H1 (cell line): Measurements from ENCODE around the gene SLC25A45. TPM values are rescaled to one million over a fixed set of nuclear protein-coding genes. Genes with fewer than 3 reads are reported as not detected.
A peak's percentile ranks its signal among the peaks of the same experiment; 100 is the strongest.

Experiments used
- CTCF ChIA-PET: fragments of 300-600 bp; sonication (Branson Sonifier 250); formaldehyde crosslinking; loops from one replicate; lab custom pipeline; 2021; ENCODE audit not compliant: partially characterized antibody; lab: Charles Lee
- POLR2A ChIA-PET: fragments of 300-600 bp; sonication (Branson Sonifier 250); formaldehyde crosslinking; loops from one replicate; lab custom pipeline; 2021; ENCODE audit warnings: inconsistent platforms; ENCODE audit not compliant: partially characterized antibody; lab: Charles Lee
- DNase-seq, 2 experiments: peaks; one replicate each; pipeline versions ENCODE4 v3.0.0 to v3.0.0-alpha.2; 2010 to 2022; ENCODE audit warnings: low spot score in 2 of 2, low read depth in 1 of 2, mixed read lengths in 1 of 2
- FAIRE-seq: peaks from 2 replicates; lab custom pipeline; 2011; peaks lifted over from hg19 to GRCh38; lab: Jason Lieb, UNC
- H2AFZ ChIP-seq: 2 replicates; pipeline ENCODE4 v1.8.1; 2012; ENCODE audit warnings: low read length, inconsistent platforms
- H2AK5ac ChIP-seq: 2 replicates; pipeline ENCODE4 v1.6.1; 2013; ENCODE audit warnings: low read depth, low read length
- H2BK120ac ChIP-seq: replicated peaks from 2 replicates; pipeline ENCODE3; 2013; ENCODE audit warnings: low read depth, low read length, inconsistent platforms
- H2BK12ac ChIP-seq: 2 replicates; pipeline ENCODE4 v1.6.1; 2013; ENCODE audit warnings: low read depth, low read length
- H2BK15ac ChIP-seq: 2 replicates; pipeline ENCODE4 v1.6.1; 2013; ENCODE audit warnings: low read length
- H2BK20ac ChIP-seq: 2 replicates; pipeline ENCODE4 v1.6.1; 2013; ENCODE audit warnings: low read length
- H2BK5ac ChIP-seq: 2 replicates; pipeline ENCODE4 v1.6.1; 2013; ENCODE audit warnings: low read depth, low read length
- H3K14ac ChIP-seq: 2 replicates; pipeline ENCODE4 v1.6.1; 2013; ENCODE audit warnings: inconsistent platforms; ENCODE audit not compliant: insufficient read length
- H3K18ac ChIP-seq: 2 replicates; pipeline ENCODE4 v1.6.1; 2013; ENCODE audit warnings: low read length; ENCODE audit errors: extremely low read depth
- H3K23ac ChIP-seq: 2 replicates; pipeline ENCODE4 v1.6.1; 2013; ENCODE audit warnings: inconsistent platforms; ENCODE audit not compliant: insufficient read length
- H3K23me2 ChIP-seq: 2 replicates; pipeline ENCODE4 v1.6.1; 2013; ENCODE audit warnings: low read depth, low read length
- H3K27ac ChIP-seq: 2 replicates; pipeline ENCODE4 v1.6.1; 2011; ENCODE audit warnings: low read depth, low read length, inconsistent platforms
- H3K27me3 ChIP-seq, 4 experiments: replicated peaks in 1 of 4; 1 replicate in 1 of 4; 2 replicates in 3 of 4; pipeline versions ENCODE4 v1.6.1 to v1.8.1; 2011 to 2013; ENCODE audit warnings: low read length in 3 of 4, mild to moderate bottlenecking in 3 of 4, inconsistent platforms in 2 of 4, mixed read lengths in 2 of 4, moderate library complexity in 1 of 4; ENCODE audit not compliant: control insufficient read depth in 3 of 4, insufficient read depth in 3 of 4; ENCODE audit errors: extremely low read depth in 1 of 4
- H3K36me3 ChIP-seq, 4 experiments: 2 replicates each; pipeline versions ENCODE4 v1.6.1 to v1.8.1; 2011 to 2013; ENCODE audit warnings: mild to moderate bottlenecking in 4 of 4, low read length in 3 of 4, moderate library complexity in 2 of 4, control low read depth in 1 of 4, inconsistent platforms in 1 of 4; ENCODE audit not compliant: insufficient read depth in 4 of 4, control insufficient read depth in 2 of 4
- H3K4ac ChIP-seq: replicated peaks from 2 replicates; pipeline ENCODE3; 2013; ENCODE audit warnings: low read length, low read depth, mixed read lengths, inconsistent platforms; ENCODE audit not compliant: insufficient read length
- H3K4me1 ChIP-seq, 4 experiments: replicated peaks in 1 of 4; 1 replicate in 1 of 4; 2 replicates in 3 of 4; pipeline versions ENCODE4 v1.6.1 to v1.8.1; 2011 to 2013; ENCODE audit warnings: low read length in 3 of 4, inconsistent platforms in 2 of 4, mixed read lengths in 1 of 4; ENCODE audit not compliant: insufficient read depth in 4 of 4, control insufficient read depth in 3 of 4
- H3K4me2 ChIP-seq, 2 experiments: 2 replicates each; pipeline versions ENCODE4 v1.6.1 to v1.8.1; 2011 to 2013; ENCODE audit warnings: low read depth in 2 of 2, low read length in 2 of 2, control low read depth in 1 of 2, inconsistent platforms in 1 of 2, mild to moderate bottlenecking in 1 of 2; ENCODE audit not compliant: insufficient read depth in 1 of 2
- H3K4me3 ChIP-seq, 4 experiments: fragments of 200-600, 300-600 bp in 1 of 4; sonication (generic), shearing (Covaris generic), sonication (Bioruptor Twin) in 1 of 4; 2 replicates each; pipeline versions ENCODE4 v1.5.1 to v1.8.1; 2011 to 2016; ENCODE audit warnings: low read length in 4 of 4, low read depth in 3 of 4, control low read depth in 2 of 4, inconsistent platforms in 2 of 4, mild to moderate bottlenecking in 2 of 4, mixed read lengths in 1 of 4, moderate library complexity in 1 of 4; ENCODE audit not compliant: insufficient read depth in 2 of 4; ENCODE audit errors: extremely low read depth in 1 of 4
- H3K56ac ChIP-seq: replicated peaks from 2 replicates; pipeline ENCODE3; 2013; ENCODE audit warnings: low read depth, mild to moderate bottlenecking, mixed read lengths, low read length, inconsistent platforms; ENCODE audit not compliant: insufficient read length
- H3K79me1 ChIP-seq: 2 replicates; pipeline ENCODE4 v1.6.1; 2013; ENCODE audit warnings: low read depth, low read length, control low read depth
- H3K79me2 ChIP-seq, 2 experiments: 2 replicates each; pipeline versions ENCODE4 v1.6.1 to v1.8.1; 2012 to 2013; ENCODE audit warnings: low read length in 2 of 2, mild to moderate bottlenecking in 2 of 2, inconsistent platforms in 1 of 2; ENCODE audit not compliant: insufficient read depth in 2 of 2, control insufficient read depth in 1 of 2
- H3K9ac ChIP-seq, 4 experiments: replicated peaks in 1 of 4; 1 replicate in 1 of 4; 2 replicates in 3 of 4; pipeline versions ENCODE4 v1.6.1 to v1.8.1; 2011 to 2013; ENCODE audit warnings: low read depth in 3 of 4, low read length in 3 of 4, control low read depth in 2 of 4, mild to moderate bottlenecking in 2 of 4, moderate library complexity in 2 of 4, inconsistent platforms in 1 of 4; ENCODE audit errors: extremely low read depth in 1 of 4
- H3K9me3 ChIP-seq, 2 experiments: 2 replicates each; pipeline versions ENCODE4 v1.6.1 to v1.8.1; 2012 to 2013; ENCODE audit warnings: mild to moderate bottlenecking in 2 of 2, moderate library complexity in 2 of 2, control low read depth in 1 of 2, inconsistent platforms in 1 of 2, low read depth in 1 of 2, low read length in 1 of 2, mixed read lengths in 1 of 2; ENCODE audit not compliant: insufficient read depth in 2 of 2
- H4K20me1 ChIP-seq, 2 experiments: replicated peaks in 1 of 2; 2 replicates each; pipeline versions ENCODE3 to v1.8.1; 2011 to 2013; ENCODE audit warnings: inconsistent platforms in 2 of 2, low read length in 2 of 2, mild to moderate bottlenecking in 1 of 2; ENCODE audit not compliant: insufficient read depth in 2 of 2, control insufficient read depth in 1 of 2
- H4K5ac ChIP-seq: 2 replicates; pipeline ENCODE4 v1.6.1; 2013; ENCODE audit warnings: low read length, low read depth, mixed read lengths, inconsistent platforms; ENCODE audit not compliant: insufficient read length
- H4K8ac ChIP-seq: 2 replicates; pipeline ENCODE4 v1.8.0; 2013; ENCODE audit warnings: mild to moderate bottlenecking, moderate library complexity, low read length, inconsistent platforms; ENCODE audit not compliant: insufficient read depth; ENCODE audit errors: extremely low read depth
- H4K91ac ChIP-seq: replicated peaks from 2 replicates; pipeline ENCODE3; 2013; ENCODE audit warnings: low read length, mixed read lengths, inconsistent platforms; ENCODE audit not compliant: insufficient read length
- MAFK ChIP-seq: IDR thresholded peaks from 2 replicates; pipeline ENCODE4 v1.6.1; 2012; ENCODE audit warnings: low read depth, mild to moderate bottlenecking, improper control_type of control experiment, low read length
- PHF8 ChIP-seq: fragments of 200-600 bp; sonication (generic); conservative IDR thresholded peaks from 2 replicates; pipeline ENCODE4 v1.7.1; 2012; ENCODE audit warnings: low read depth, mild to moderate bottlenecking, inconsistent platforms, low read length, moderate library complexity
- POLR2AphosphoS5 ChIP-seq: IDR thresholded peaks from 2 replicates; pipeline ENCODE4 v1.6.1; 2011; ENCODE audit warnings: low read depth, low read length
- TCF12 ChIP-seq: IDR thresholded peaks from 2 replicates; pipeline ENCODE4 v1.6.1; 2011; ENCODE audit warnings: low read depth, mild to moderate bottlenecking, low read length
- WGBS, 2 experiments: shearing (Covaris generic) in 1 of 2; methylation state at CpG; one replicate each; pipeline versions ENCODE4 v1.1.6 to v1.1.7; 2013 to 2015; ENCODE audit warnings: low lambda C conversion rate in 2 of 2, mixed read lengths in 2 of 2, inconsistent platforms in 1 of 2, low coverage in 1 of 2, missing lambda C conversion rate in 1 of 2; ENCODE audit not compliant: insufficient replicate concordance in 2 of 2, insufficient coverage in 1 of 2, insufficient read length in 1 of 2; ENCODE audit errors: extremely low coverage in 1 of 2, missing lambda C conversion rate in 1 of 2; 5-methylcytosine and 5-hydroxymethylcytosine counted together
- polyA plus RNA-seq, 7 experiments: library from polyadenylated mRNA; depleted of rRNA in 3 of 7; stranded (reverse) in 5 of 7; unstranded in 2 of 7; fragments of >200 nt in 5 of 7; fragments of 200-250 nt in 2 of 7; gene quantifications; 1 replicate in 5 of 7; 2 replicates in 1 of 7; 4 replicates in 1 of 7; pipeline versions ENCODE4 v1.2.1 to v1.2.3, GENCODE V29; 2011 to 2013; ENCODE audit warnings: missing spikeins in 2 of 7, mixed read lengths in 2 of 7
- total RNA-seq: library from RNA; stranded (reverse); fragmentation: NEBNext Ultra II Directional; extraction: Animal tissue kit (Norgen Biotek cat#: 25700); gene quantifications from 2 replicates; pipeline ENCODE4 v1.2.1, GENCODE V29; 2021

SLC25A45 gene
- total and polyA plus RNA-seq, 2 of the 8 experiments (the other 6 are each of a cell fraction or from before 2014, with no cell fraction given), result 0.54 to 0.59 TPM

DNA sequence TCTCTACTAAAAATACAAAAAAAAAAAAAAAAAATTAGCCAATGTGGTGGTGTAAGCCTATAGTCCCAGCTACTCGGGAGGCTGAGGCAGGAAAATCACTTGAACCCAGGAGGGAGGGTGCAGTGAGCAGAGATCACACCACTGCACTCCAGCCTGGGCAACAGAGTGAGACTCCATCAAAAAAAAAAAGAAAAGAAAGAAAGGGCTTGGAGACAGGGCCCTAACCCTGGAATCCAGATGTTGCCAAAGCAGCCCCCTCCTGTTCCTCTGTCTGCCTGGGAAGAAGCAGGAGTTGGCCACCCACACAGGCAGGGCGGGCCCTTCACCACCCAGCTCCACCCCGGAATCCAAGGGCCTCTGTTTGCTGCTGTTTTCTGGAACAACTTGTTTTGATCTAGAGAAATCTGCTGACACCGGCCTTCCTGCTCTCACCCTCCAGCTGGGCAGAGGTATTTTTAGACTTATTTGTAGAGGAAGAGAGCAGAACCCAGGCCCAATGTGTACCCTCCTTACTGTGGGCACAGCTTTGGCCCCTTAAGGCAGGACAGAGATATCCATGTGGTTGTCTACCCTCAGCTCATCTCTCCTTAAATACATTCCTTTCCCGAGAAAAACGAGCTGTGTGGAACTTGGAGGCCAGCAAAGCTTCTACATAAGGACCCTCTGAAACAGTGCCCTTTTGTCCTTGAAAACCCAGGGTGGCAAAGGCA lies 37.5 kb upstream of the SLC25A45 start:
- Histone ChIP-seq H3K23me2 (peaks cover 20% of the 10 kb centered on the region; the same call in 1 of the 2 replicates), H4K20me1 (peaks cover 1 to 7% of the 10 kb centered on the region in 2 experiments), H3K9ac (no peak overlapping the region; a peak in 2 of 7 replicates), H2AK5ac (peak overlapping the region; percentile 92), H4K91ac (peak overlapping the region; percentile 67), H2AFZ (no peak overlapping the region), H2BK15ac (no peak overlapping the region), H3K56ac (no peak overlapping the region), H2BK120ac (peak overlapping the region; percentile 85), H4K8ac (no peak overlapping the region), H3K79me1 (peaks cover 2% of the 10 kb centered on the region; the same call in 1 of the 2 replicates), H3K14ac (no peak overlapping the region), H3K4ac (peak overlapping the region; percentile 76), H3K4me3 (no peak overlapping the region), H3K27me3 (no peaks in the 10 kb centered on the region; a peak in 1 of 7 replicates), H3K4me2 (peak overlapping the region in 1 of 2 experiments; percentile 61; a peak in 2 of 4 replicates), H3K36me3 (no peaks in the 10 kb centered on the region), H2BK5ac (peak overlapping the region; percentile 99; the same call in 1 of the 2 replicates), H3K18ac (peak overlapping the region; percentile 97), H4K5ac (peak overlapping the region; percentile 11), H3K79me2 (peaks cover 3 to 18% of the 10 kb centered on the region in 2 experiments), H3K9me3 (no peaks in the 10 kb centered on the region), H3K27ac (peak overlapping the region; percentile 37; the same call in 1 of the 2 replicates), H3K4me1 (peaks cover 32 to 74% (median 50%) of the 10 kb centered on the region in 4 experiments), H2BK12ac (peak overlapping the region; percentile 97), H2BK20ac (peak overlapping the region; percentile 82; the same call in 1 of the 2 replicates), H3K23ac (no peak overlapping the region)
- DNase-seq (peak in 1 of 2 experiments; percentile 52), FAIRE-seq (no peak)
- 72% methylated on average over 6 of the region's 6 CpGs; no CpG with 5 or more reads in 1 of the 2 experiments for WGBS, 2 experiments
- POLR2A ChIA-PET, result interaction anchor here (0.7 to 20.8 kb wide), 21 partner anchors 8 to 303 kb away, joined by 3 to 826 read pairs (median 4); partner anchors contain the start of genes MALAT1, SCYL1 and ZNHIT2
- TF ChIP-seq PHF8 (no peak), TCF12 (peak; percentile 70; the same call in 1 of the 2 replicates), POLR2AphosphoS5 (peak; percentile 32; the same call in 1 of the 2 replicates), MAFK (peak; percentile 38; the same call in 1 of the 2 replicates)
- CTCF ChIA-PET, result interaction anchor here (0.8 to 22.8 kb wide), 18 partner anchors 10 to 121 kb away, joined by 3 to 430 read pairs (median 3); partner anchors contain the start of gene MALAT1
